HG02943 (cell line): ENCODE data around the gene ZNF277.
A peak's percentile ranks its signal among the peaks of the same experiment; 100 is the strongest.

Source experiments
- ATAC-seq: cut with Tn5 transposase; IDR thresholded peaks from one replicate; pipeline ENCODE4 v1.9.1; 2021; ENCODE audit warnings: mild to moderate bottlenecking, low read depth, moderate library complexity; ENCODE audit not compliant: unreplicated experiment

Gene ZNF277

GRCh38 chr7:112252141-112252540 is 45.6 kb downstream of the ZNF277 start:
- ATAC-seq, result no peak

- ATAC-seq, result no peak
Observed at GRCh38 chr7:112252691-112253090, 46.2 kb downstream of the ZNF277 start.

GRCh38 chr7:112254156-112254555 is 47.7 kb downstream of the ZNF277 start:
- no peak for ATAC-seq

GRCh38 chr7:112254709-112255387 is 48.4 kb downstream of the ZNF277 start:
- ATAC-seq, result no peak

- no peak for ATAC-seq
Observed at GRCh38 chr7:112255388-112255720, 48.9 kb downstream of the ZNF277 start.

- ATAC-seq, result no peak
Observed at GRCh38 chr7:112257073-112257472, 50.6 kb downstream of the ZNF277 start.

GRCh38 chr7:112260911-112261310 is 54.4 kb downstream of the ZNF277 start:
- no peak for ATAC-seq

GRCh38 chr7:112262036-112262435 is 55.5 kb downstream of the ZNF277 start:
- no peak for ATAC-seq

- no peak for ATAC-seq
Observed at GRCh38 chr7:112262855-112263487, 56.5 kb downstream of the ZNF277 start.

- ATAC-seq, result no peak
Observed at GRCh38 chr7:112263519-112263918, 57.0 kb downstream of the ZNF277 start.

GRCh38 chr7:112266141-112266540 is 59.6 kb downstream of the ZNF277 start:
- ATAC-seq, result no peak

GRCh38 chr7:112266595-112267270 is 60.2 kb downstream of the ZNF277 start:
- ATAC-seq, result no peak

- no peak for ATAC-seq
Observed at GRCh38 chr7:112267944-112268691, 61.6 kb downstream of the ZNF277 start.

- ATAC-seq, result no peak
Observed at GRCh38 chr7:112271162-112271561, 64.7 kb downstream of the ZNF277 start.

- no peak for ATAC-seq
Observed at GRCh38 chr7:112272921-112273561, 66.5 kb downstream of the ZNF277 start.

GRCh38 chr7:112279042-112279441 is 72.5 kb downstream of the ZNF277 start:
- ATAC-seq, result no peak

- ATAC-seq, result no peak
Observed at GRCh38 chr7:112280267-112280666, 73.8 kb downstream of the ZNF277 start.

- no peak for ATAC-seq
Observed at GRCh38 chr7:112282476-112283188, 76.1 kb downstream of the ZNF277 start.

GRCh38 chr7:112283382-112283910 is 77.0 kb downstream of the ZNF277 start:
- peak; percentile 58 for ATAC-seq
